ENCODE measurements around the gene UPF3A. TPM values are rescaled to one million over a fixed set of nuclear protein-coding genes. Genes with fewer than 3 reads are reported as not detected.

UPF3A gene
- total RNA-seq, 4 donors from 2014 or later = 28.9 to 85.8 (median 33.4) TPM

- H3K27ac ChIP-seq = no peak overlapping the region
- peaks cover 0 to 1% (median 0%) of the 10 kb centered on the region in 4 donors for H3K4me1 ChIP-seq
- H3K4me3 ChIP-seq = no peak overlapping the region
- TF ChIP-seq POLR2A (IDR thresholded peaks at IDR 0.05) = no peak
- TF ChIP-seq, protein P1, sequence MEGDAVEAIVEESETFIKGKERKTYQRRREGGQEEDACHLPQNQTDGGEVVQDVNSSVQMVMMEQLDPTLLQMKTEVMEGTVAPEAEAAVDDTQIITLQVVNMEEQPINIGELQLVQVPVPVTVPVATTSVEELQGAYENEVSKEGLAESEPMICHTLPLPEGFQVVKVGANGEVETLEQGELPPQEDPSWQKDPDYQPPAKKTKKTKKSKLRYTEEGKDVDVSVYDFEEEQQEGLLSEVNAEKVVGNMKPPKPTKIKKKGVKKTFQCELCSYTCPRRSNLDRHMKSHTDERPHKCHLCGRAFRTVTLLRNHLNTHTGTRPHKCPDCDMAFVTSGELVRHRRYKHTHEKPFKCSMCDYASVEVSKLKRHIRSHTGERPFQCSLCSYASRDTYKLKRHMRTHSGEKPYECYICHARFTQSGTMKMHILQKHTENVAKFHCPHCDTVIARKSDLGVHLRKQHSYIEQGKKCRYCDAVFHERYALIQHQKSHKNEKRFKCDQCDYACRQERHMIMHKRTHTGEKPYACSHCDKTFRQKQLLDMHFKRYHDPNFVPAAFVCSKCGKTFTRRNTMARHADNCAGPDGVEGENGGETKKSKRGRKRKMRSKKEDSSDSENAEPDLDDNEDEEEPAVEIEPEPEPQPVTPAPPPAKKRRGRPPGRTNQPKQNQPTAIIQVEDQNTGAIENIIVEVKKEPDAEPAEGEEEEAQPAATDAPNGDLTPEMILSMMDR (IDR thresholded peaks at IDR 0.05) = no peak
- H3K27me3 ChIP-seq = no peaks in the 10 kb centered on the region
- no peaks in the 10 kb centered on the region for H3K9me3 ChIP-seq
- peaks cover 0 to 35% (median 0%) of the 10 kb centered on the region in 3 donors for H3K36me3 ChIP-seq
- no peak for DNase-seq
Measured at GRCh38 chr13:114275304-114275703, 6.1 kb upstream of the UPF3A start.

DNA sequence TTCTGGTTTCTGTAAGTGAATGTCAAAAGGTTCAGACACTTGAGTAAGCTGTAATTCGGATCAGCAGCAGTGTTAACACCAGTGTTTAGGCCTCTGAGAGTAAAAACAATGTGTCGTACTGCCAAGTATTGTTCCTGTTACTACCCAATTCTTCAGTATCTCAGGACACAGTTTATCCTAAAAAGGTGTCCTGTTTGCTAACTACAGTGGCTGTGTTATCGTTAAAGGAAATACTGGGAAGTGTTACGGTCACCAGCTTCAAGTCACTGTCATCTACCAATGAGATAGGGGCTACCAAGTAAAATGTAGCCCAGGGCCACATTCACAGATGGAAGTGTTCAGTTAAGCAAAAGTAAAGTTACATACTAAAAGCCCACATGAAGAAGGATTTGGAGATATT, 2.3 kb upstream of the UPF3A start:
- Histone ChIP-seq H3K36me3 (peaks cover 0 to 13% (median 0%) of the 10 kb centered on the region in 3 donors), H3K4me1 (peaks cover 0 to 24% (median 4%) of the 10 kb centered on the region in 4 donors), H3K27ac (no peak overlapping the region), H3K9me3 (no peaks in the 10 kb centered on the region), H3K27me3 (no peaks in the 10 kb centered on the region), H3K4me3 (no peak overlapping the region)
- DNase-seq = no peak
- TF ChIP-seq POLR2A (IDR thresholded peaks at IDR 0.05) = no peak
- TF ChIP-seq, protein P1 (IDR thresholded peaks at IDR 0.05) = no peak

- Histone ChIP-seq H3K36me3 (peaks cover 0 to 12% (median 0%) of the 10 kb centered on the region in 3 donors), H3K27ac (peak overlapping the region; percentile 8 to 99 (median 94)), H3K4me3 (no peak overlapping the region), H3K27me3 (no peaks in the 10 kb centered on the region), H3K9me3 (no peaks in the 10 kb centered on the region), H3K4me1 (peaks cover 0 to 24% (median 4%) of the 10 kb centered on the region in 4 donors)
- TF ChIP-seq POLR2A (IDR thresholded peaks at IDR 0.05) = no peak
- TF ChIP-seq, protein P1 (IDR thresholded peaks at IDR 0.05) = no peak
- DNase-seq = no peak
Measured at GRCh38 chr13:114279758-114280355, 1.5 kb upstream of the UPF3A start.

- no peaks in the 10 kb centered on the region for H3K27me3 ChIP-seq
- H3K4me1 ChIP-seq = peaks cover 0 to 24% (median 4%) of the 10 kb centered on the region in 4 donors
- H3K4me3 ChIP-seq = peak overlapping the region; percentile 60 to 93 (median 69)
- DNase-seq = peak; percentile 67 to 86 (median 70)
- H3K36me3 ChIP-seq = peaks cover 0 to 13% (median 0%) of the 10 kb centered on the region in 3 donors
- H3K9me3 ChIP-seq = no peaks in the 10 kb centered on the region
- peak overlapping the region; percentile 91 to 99 (median 97) for H3K27ac ChIP-seq
- peak; percentile 22 to 47 for TF ChIP-seq POLR2A (IDR thresholded peaks at IDR 0.05)
- TF ChIP-seq, protein P1 (IDR thresholded peaks at IDR 0.05) = no peak
Measured at GRCh38 chr13:114282041-114282670, 755 bp downstream of the UPF3A start.

DNA sequence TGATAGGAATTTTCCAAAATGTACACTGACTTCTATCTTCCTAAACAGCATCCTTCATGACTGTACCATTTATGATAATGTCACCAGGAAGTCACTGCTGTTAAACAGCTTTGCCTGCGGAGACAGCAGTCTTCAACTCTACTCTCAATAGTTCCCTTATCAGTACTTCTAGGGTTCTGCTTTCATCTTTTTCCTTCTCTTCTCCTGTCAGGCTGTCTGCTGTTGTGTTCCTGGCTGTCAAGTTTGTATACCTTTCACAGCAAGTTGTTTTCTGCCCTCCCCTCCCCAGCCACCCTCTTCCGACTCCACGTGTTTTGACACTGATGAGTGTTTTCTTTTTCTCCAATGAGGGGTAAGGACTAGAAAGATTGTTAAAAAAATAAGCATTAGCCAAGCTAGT, 2.2 kb downstream of the UPF3A start:
- H3K27ac ChIP-seq = no peak overlapping the region
- no peak for DNase-seq

More for the DNA sequence above, 2.2 kb downstream of the UPF3A start:
- TF ChIP-seq, protein P1 (IDR thresholded peaks at IDR 0.05) = no peak
- no peak for TF ChIP-seq POLR2A (IDR thresholded peaks at IDR 0.05)
- H3K9me3 ChIP-seq = no peaks in the 10 kb centered on the region
- no peak overlapping the region for H3K4me3 ChIP-seq
- H3K4me1 ChIP-seq = peaks cover 0 to 24% (median 4%) of the 10 kb centered on the region in 4 donors
- H3K27me3 ChIP-seq = no peaks in the 10 kb centered on the region
- H3K36me3 ChIP-seq = peaks cover 0 to 20% (median 0%) of the 10 kb centered on the region in 3 donors
